Sigmoid colon (tissue), 4 donors: ENCODE measurements around the gene WASHC4.

Experiments
- EP300 ChIP-seq, 4 donors: sonication (generic); formaldehyde crosslinking; IDR thresholded peaks; one replicate each; pipeline ENCODE4 v1.6.1; 2017; ENCODE audit warnings: antibody characterized with exemption in 4 of 4
- POLR2A ChIP-seq, 2 donors: fragments of 450-650 bp; IDR thresholded peaks; one replicate each; pipeline ENCODE4 v1.6.1; 2016; ENCODE audit warnings: antibody characterized with exemption in 2 of 2, mild to moderate bottlenecking in 2 of 2, moderate library complexity in 2 of 2
- POLR2AphosphoS5 ChIP-seq, 4 donors: sonication (generic); formaldehyde crosslinking; IDR thresholded peaks; one replicate each; pipeline ENCODE4 v1.6.1; 2017; ENCODE audit warnings: antibody characterized with exemption in 4 of 4
- TF ChIP-seq, protein P1 (sequence below), 4 experiments: fragments of 450-650 bp in 3 of 4; fragments of 200-600 bp in 1 of 4; IDR thresholded peaks; one replicate each; pipeline ENCODE4 v1.5.1; 2016 to 2019; ENCODE audit warnings: antibody characterized with exemption in 4 of 4, mild to moderate bottlenecking in 3 of 4, moderate library complexity in 2 of 4

DNA sequence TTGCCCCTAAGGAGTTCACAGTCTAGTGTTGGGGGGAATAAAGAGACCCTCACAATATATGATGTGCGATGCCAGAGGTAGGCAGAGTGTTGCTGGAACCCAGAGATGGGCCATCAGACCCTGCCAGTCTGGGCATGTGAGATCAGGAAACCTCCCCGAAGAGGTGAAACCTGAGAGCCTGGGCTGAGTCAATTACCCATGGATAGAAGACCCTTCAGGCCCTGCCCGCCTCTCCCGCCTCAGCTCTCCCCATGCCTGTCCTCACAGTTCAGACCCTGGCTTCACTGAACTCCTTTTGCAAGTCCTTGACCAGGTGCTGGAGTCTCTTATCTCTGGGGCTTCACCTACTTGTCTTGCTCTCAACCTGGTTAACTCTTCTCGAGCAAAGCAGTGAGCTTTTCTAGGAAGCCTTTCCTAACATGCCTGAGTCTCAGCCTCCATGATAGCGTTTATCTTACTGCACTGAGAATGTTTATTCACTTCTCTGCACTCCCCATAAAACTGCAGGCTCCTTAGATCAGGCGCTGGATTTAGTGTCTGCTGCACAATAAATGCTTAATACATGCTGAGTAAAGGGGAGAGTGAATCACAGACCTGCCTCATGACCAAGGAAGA, 42.9 kb upstream of the WASHC4 start:
- TF ChIP-seq, protein P1, sequence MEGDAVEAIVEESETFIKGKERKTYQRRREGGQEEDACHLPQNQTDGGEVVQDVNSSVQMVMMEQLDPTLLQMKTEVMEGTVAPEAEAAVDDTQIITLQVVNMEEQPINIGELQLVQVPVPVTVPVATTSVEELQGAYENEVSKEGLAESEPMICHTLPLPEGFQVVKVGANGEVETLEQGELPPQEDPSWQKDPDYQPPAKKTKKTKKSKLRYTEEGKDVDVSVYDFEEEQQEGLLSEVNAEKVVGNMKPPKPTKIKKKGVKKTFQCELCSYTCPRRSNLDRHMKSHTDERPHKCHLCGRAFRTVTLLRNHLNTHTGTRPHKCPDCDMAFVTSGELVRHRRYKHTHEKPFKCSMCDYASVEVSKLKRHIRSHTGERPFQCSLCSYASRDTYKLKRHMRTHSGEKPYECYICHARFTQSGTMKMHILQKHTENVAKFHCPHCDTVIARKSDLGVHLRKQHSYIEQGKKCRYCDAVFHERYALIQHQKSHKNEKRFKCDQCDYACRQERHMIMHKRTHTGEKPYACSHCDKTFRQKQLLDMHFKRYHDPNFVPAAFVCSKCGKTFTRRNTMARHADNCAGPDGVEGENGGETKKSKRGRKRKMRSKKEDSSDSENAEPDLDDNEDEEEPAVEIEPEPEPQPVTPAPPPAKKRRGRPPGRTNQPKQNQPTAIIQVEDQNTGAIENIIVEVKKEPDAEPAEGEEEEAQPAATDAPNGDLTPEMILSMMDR (IDR thresholded peaks at IDR 0.05): no peak
- TF ChIP-seq POLR2A (IDR thresholded peaks at IDR 0.05) (no peak), EP300 (IDR thresholded peaks at IDR 0.05) (no peak), POLR2AphosphoS5 (IDR thresholded peaks at IDR 0.05) (no peak)
